Epithelial cell of esophagus (primary cell): Measurements from ENCODE around the gene KAT7.

Experiments used
- DNase-seq: peaks from one replicate; pipeline ENCODE4 v3.0.0; 2010; ENCODE audit warnings: low read depth
- H3K4me3 ChIP-seq: 2 replicates; pipeline ENCODE4 v1.5.1; 2011; ENCODE audit warnings: mild to moderate bottlenecking, low read length, control low read depth
- CTCF ChIP-seq: IDR thresholded peaks from 2 replicates; pipeline ENCODE4 v1.5.1; 2011; ENCODE audit warnings: low read depth, mild to moderate bottlenecking, low read length, control low read depth, inconsistent platforms; ENCODE audit not compliant: insufficient read depth; ENCODE audit errors: missing control alignments

The KAT7 gene

GRCh38 chr17:49788478-49789242 lies at the start of gene KAT7:
TSS of gene KAT7 (plus strand) at chr17:49788681. CDS start at chr17:49788835, 154 bp downstream.
- peak; percentile 100 for DNase-seq
- peak within 1 kb of the TSS; percentile 99 for H3K4me3 ChIP-seq
- TF ChIP-seq CTCF = peak; percentile 5

- no peak for TF ChIP-seq CTCF
- H3K4me3 ChIP-seq = no peak overlapping the region
- peak; percentile 83 for DNase-seq
Measured at GRCh38 chr17:49739641-49740271, 48.7 kb upstream of the KAT7 start.

- no peak for TF ChIP-seq CTCF
- DNase-seq = peak; percentile 67
- no peak overlapping the region for H3K4me3 ChIP-seq
Measured at GRCh38 chr17:49741009-49741691, 47.3 kb upstream of the KAT7 start.

- TF ChIP-seq CTCF = no peak
- no peak overlapping the region for H3K4me3 ChIP-seq
Measured at GRCh38 chr17:49741692-49742076, 46.8 kb upstream of the KAT7 start.

GRCh38 chr17:49742166-49742638 lies 46.3 kb upstream of the KAT7 start:
- no peak for TF ChIP-seq CTCF
- DNase-seq = no peak
- H3K4me3 ChIP-seq = no peak overlapping the region

More at GRCh38 chr17:49741692-49742076, 46.8 kb upstream of the KAT7 start:
- DNase-seq = no peak

GRCh38 chr17:49745175-49746139 lies 43.0 kb upstream of the KAT7 start:
- no peak for TF ChIP-seq CTCF
- no peak for DNase-seq

More at GRCh38 chr17:49745175-49746139, 43.0 kb upstream of the KAT7 start:
- no peak overlapping the region for H3K4me3 ChIP-seq
